Activated T-helper 17 cell treated with anti-CD3 and anti-CD28 coated beads, Interleukin-2, amount 50 U/mL, for 72 hours (primary cell): Measurements from ENCODE around the gene FKBP10. TPM values are rescaled to one million over a fixed set of nuclear protein-coding genes. Genes with fewer than 3 reads are reported as not detected.
"Not testable (repeated sequence)": the region's sequence is repeated elsewhere in the genome, so short reads cannot be mapped to it uniquely, and the experiment has no call there.

Source experiments
- ATAC-seq: fragments of 150-1000 bp; cut with Tn5 transposase; replicated peaks from 2 replicates; pipeline ENCODE4 v1.10.0; 2021; ENCODE audit warnings: mild to moderate bottlenecking, moderate library complexity
- H3K27ac Mint-ChIP-seq: one replicate; pipeline ENCODE4 v1.8.0; 2022; ENCODE audit warnings: mixed read lengths
- H3K27me3 Mint-ChIP-seq: one replicate; pipeline ENCODE4 v1.8.0; 2022; ENCODE audit warnings: mixed read lengths
- H3K36me3 Mint-ChIP-seq: one replicate; pipeline ENCODE4 v1.8.0; 2022; ENCODE audit warnings: low read depth, mild to moderate bottlenecking, mixed read lengths
- H3K4me1 Mint-ChIP-seq: one replicate; pipeline ENCODE4 v1.8.0; 2022; ENCODE audit warnings: mixed read lengths
- H3K4me3 Mint-ChIP-seq: one replicate; pipeline ENCODE4 v1.8.0; 2022; ENCODE audit warnings: mild to moderate bottlenecking, mixed read lengths
- H3K9me3 Mint-ChIP-seq: one replicate; pipeline ENCODE4 v1.8.0; 2022; ENCODE audit warnings: mixed read lengths
- total RNA-seq, 2 donors: library from RNA; stranded (reverse); gene quantifications; one replicate each; pipeline ENCODE4 v1.2.3, GENCODE V29; 2022

Gene FKBP10
- total RNA-seq, 2 donors from 2014 or later, result 0.09 to 0.37 TPM

DNA sequence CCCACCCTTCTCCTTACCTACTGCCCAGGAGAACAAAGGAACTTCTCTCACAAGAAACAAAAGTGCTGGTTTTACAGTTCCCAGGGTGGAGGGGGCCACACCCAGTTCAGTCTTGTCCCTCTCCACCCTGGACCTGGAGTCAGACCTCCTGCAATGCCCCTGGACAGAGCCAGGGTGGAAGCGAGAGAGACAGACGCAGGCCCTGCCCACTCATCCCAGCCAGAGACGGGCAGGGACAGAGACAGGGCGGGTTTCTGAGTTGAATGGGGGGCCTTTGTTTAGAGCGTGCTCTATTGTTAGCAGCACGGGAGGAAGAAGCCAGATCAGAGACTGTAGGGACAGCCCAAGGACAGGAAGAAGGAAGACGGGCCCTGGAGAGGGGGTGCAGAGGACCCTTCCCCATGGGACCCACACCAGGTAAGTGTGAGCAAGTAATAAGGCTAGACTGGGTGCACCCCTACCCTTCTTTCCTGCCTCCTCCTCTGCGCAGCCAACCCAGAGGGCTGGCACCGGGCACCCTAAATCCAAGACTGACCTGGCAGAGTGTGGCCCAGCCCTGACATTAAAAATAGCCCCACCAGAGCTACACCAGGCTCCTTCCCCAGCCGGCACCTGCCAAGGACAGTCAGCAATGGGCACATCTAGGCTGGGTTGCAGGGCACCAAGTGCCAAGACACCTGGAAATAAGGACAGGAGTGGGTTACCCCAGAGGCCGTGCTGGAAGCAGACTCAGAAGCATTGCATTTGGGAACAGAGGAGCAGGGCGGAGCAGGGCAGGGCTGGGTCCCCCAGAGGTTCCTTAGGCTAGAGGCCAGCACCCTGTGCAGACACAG, 37.2 kb upstream of the FKBP10 start:
- ATAC-seq, result no peak
- no peak overlapping the region for H3K4me3 Mint-ChIP-seq
- no peaks in the 10 kb centered on the region for H3K4me1 Mint-ChIP-seq
- H3K27ac Mint-ChIP-seq, result no peak overlapping the region
- H3K27me3 Mint-ChIP-seq, result peaks cover 5% of the 10 kb centered on the region
- no peaks in the 10 kb centered on the region for H3K9me3 Mint-ChIP-seq
- H3K36me3 Mint-ChIP-seq, result no peaks in the 10 kb centered on the region

DNA sequence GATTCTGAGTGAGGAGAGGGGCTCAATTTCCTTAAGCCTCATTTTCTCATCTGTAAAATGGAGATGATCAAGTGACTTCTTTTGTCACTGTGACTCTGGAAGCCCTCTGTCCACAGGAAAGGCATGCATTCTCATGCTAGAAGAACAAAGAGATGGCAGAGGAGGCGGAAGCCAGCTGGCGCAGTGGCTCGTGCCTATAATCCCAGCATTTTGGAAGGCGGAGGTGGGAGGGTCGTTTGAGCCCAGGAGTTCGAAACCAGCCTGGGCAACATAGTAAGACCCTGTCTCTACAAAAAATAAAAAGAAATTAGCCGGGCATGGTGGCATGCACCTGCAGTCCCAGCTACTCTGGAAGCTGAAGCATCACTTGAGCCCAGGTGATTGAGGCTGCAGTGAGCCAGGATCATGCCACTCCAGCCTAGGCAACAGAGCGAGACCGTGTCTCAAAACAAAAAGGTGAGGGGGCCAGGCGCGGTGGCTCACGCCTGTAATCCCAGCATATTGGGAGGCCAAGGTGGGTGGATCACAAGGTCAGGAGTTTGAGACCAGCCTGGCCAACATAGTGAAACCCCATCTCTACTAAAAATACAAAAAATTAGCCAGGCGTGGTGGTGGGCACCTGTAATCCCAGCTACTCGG, 36.4 kb upstream of the FKBP10 start:
- H3K9me3 Mint-ChIP-seq, result not testable (repeated sequence)

DNA sequence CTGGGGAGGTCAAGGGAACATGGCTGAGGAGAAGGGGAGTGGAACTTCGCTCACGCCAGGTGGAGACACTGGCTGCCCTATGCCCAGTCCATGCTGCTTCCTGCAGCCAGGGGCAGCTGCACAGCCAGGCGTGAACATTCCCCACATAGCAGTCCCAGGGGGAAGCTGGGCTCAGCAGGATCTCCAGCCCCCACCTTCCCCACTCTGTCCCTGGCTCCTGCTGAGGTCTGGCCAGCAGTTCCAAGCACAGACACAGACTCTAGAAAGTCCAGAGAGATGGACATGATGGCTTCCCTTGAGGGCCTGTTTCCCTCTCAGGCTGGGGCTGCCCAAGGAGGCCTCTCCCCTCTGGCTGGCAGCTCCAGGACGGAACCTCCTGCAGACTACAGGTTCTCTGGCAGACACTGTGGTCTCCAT, 35.6 kb upstream of the FKBP10 start:
- H3K27me3 Mint-ChIP-seq, result peaks cover 13% of the 10 kb centered on the region
- no peak overlapping the region for H3K4me3 Mint-ChIP-seq
- no peak for ATAC-seq
- no peaks in the 10 kb centered on the region for H3K9me3 Mint-ChIP-seq
- no peaks in the 10 kb centered on the region for H3K4me1 Mint-ChIP-seq
- H3K36me3 Mint-ChIP-seq, result no peaks in the 10 kb centered on the region
- no peak overlapping the region for H3K27ac Mint-ChIP-seq

More for the DNA sequence above, 36.4 kb upstream of the FKBP10 start:
- not testable (repeated sequence) for H3K4me3 Mint-ChIP-seq, ATAC-seq, H3K4me1 Mint-ChIP-seq, H3K36me3 Mint-ChIP-seq, H3K27me3 Mint-ChIP-seq, H3K27ac Mint-ChIP-seq

DNA sequence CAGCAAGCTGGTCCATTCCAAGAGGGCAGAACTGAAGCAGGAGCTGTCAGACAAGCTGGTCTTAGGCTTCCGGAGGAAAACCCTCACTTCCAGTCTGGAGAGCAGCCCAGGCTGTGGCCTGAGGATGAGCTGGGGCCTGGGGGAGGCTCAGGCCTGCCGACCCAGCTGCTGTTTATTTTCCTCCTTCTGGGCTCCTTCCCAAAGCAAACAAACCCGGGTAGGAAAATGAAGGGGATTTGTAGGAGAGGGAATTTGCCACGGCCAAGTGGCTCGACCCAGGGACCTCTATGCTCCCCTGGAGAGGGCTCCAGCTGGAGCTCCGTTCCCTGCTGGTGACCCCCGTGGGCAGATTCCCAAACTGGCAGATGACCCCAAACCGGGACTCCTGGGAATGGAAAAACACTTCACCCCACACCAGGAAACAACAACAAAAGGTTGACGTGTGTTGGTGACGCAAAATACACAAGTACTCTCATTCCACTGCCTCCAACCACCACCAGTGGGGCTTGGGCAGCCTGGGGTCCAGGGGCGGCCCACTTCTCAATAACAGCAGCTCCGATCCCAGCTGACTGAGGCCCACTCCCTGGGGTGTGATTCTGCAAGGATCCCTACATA, 35.1 kb upstream of the FKBP10 start:
- no peak overlapping the region for H3K4me3 Mint-ChIP-seq

DNA sequence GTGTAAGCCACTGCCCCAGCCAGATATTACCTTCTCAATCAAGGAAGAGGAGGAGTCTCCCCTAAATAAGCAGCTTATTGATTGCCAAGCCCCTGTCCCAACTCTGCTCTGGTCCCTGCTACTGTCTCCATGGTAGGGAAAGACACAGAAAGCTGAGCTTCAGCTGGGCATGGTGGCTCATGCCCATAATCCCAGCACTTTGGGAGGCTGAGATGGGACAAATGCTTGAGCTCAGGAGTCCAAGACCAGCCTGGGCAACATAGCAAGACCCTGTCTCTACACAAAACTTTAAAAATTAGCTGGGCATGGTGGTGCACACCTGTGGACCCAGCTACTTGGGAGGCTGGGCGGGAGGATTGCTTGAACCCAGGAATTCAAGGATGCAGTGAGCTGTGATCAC, 32.9 kb upstream of the FKBP10 start:
- Mint-ChIP-seq H3K4me3 (no peak overlapping the region), H3K36me3 (no peaks in the 10 kb centered on the region), H3K27ac (no peak overlapping the region), H3K27me3 (peaks cover 25% of the 10 kb centered on the region), H3K4me1 (no peaks in the 10 kb centered on the region), H3K9me3 (no peaks in the 10 kb centered on the region)
- no peak for ATAC-seq

More for the DNA sequence above, 35.1 kb upstream of the FKBP10 start:
- Mint-ChIP-seq H3K36me3 (no peaks in the 10 kb centered on the region), H3K27me3 (peaks cover 17% of the 10 kb centered on the region), H3K27ac (no peak overlapping the region), H3K9me3 (no peaks in the 10 kb centered on the region), H3K4me1 (no peaks in the 10 kb centered on the region)
- no peak for ATAC-seq

DNA sequence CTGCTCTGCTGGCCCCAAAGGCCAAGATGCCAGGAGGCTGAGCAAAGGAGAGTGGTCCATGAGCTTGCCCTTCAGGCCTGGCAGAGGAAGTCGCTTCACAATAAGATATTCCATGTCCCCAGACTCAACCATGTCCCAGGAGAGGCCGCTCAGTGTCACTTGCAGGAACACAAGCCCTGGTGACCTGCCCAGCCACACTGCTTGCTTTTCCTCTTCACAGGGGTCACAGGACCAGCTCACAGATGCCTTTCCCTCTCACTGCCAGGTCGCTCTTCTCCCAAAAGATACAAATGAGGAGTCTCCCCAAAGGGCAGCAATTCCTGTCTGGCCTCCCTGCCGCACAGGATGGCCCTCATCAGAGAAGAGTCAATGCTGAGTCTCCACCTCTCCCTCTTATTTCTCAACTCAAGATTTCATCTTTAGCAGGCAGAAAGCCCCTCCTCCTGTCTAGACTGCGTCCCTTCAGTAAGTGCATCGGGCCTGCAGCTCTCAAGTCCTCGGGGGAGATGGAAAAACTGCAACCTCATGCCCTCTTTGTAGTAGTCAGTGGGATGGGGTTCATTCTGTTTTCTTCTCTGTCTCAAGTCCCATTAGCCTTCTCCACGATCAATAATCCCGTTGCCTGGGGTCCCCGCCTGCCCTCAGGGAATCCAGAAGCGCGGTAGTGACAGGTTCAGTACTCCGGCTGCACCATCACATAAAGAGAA, 31.2 kb upstream of the FKBP10 start:
- H3K36me3 Mint-ChIP-seq, result no peaks in the 10 kb centered on the region
- H3K27ac Mint-ChIP-seq, result no peak overlapping the region
- H3K4me1 Mint-ChIP-seq, result no peaks in the 10 kb centered on the region
- H3K4me3 Mint-ChIP-seq, result no peak overlapping the region
- no peak for ATAC-seq
- peaks cover 22% of the 10 kb centered on the region for H3K27me3 Mint-ChIP-seq
- no peaks in the 10 kb centered on the region for H3K9me3 Mint-ChIP-seq

DNA sequence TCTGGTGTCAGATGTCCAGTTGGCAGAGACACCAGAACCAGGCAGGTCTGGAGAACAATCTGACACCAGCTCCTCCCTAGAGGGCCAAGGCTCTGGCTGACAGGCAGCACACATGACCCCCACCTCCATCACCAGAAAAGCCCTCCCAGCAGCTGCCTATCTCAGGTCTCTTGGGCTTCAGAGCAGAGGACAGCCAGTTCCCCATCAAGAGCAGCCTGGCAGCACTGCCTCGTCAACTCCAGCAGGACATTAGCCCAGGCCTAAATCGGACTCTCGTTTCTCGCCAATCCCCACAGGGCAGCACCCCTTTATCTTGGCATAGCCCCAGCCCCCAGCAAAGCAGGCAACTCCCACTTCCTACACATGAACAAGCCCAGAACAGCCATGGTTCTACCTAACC, 30.7 kb upstream of the FKBP10 start:
- ATAC-seq, result no peak
- Mint-ChIP-seq H3K4me3 (no peak overlapping the region), H3K9me3 (no peaks in the 10 kb centered on the region), H3K27me3 (peaks cover 25% of the 10 kb centered on the region), H3K27ac (no peak overlapping the region), H3K4me1 (no peaks in the 10 kb centered on the region), H3K36me3 (no peaks in the 10 kb centered on the region)

DNA sequence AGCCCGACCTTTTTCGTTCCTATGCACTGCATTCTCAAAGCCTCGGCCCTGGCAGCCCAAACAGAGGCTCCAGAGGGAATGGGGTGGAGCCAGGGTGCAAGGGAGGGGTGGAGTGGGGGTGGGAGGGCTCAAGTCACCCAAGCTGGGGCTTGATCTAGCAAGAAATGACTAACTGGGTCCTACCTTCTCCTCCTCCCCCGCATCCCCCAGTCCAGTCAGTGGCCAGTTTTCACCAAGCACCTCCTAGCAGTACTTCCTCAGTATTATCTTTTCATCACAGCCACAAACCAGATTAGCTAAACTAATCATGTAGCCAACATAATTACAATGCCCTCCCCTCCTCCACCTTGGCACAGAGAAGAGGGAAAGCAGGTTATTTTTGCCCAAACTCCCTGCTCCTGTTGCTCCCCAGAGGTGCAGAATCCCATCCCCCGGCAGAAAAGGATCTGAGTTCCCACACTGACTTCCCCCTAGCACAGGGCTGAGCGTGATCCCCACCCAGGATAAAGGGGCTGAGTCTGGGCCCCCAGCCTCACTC, 28.5 kb upstream of the FKBP10 start:
- no peaks in the 10 kb centered on the region for H3K9me3 Mint-ChIP-seq
- H3K27ac Mint-ChIP-seq, result no peak overlapping the region
- no peaks in the 10 kb centered on the region for H3K4me1 Mint-ChIP-seq
- no peaks in the 10 kb centered on the region for H3K36me3 Mint-ChIP-seq
- H3K4me3 Mint-ChIP-seq, result no peak overlapping the region
- ATAC-seq, result no peak
- H3K27me3 Mint-ChIP-seq, result peaks cover 25% of the 10 kb centered on the region

DNA sequence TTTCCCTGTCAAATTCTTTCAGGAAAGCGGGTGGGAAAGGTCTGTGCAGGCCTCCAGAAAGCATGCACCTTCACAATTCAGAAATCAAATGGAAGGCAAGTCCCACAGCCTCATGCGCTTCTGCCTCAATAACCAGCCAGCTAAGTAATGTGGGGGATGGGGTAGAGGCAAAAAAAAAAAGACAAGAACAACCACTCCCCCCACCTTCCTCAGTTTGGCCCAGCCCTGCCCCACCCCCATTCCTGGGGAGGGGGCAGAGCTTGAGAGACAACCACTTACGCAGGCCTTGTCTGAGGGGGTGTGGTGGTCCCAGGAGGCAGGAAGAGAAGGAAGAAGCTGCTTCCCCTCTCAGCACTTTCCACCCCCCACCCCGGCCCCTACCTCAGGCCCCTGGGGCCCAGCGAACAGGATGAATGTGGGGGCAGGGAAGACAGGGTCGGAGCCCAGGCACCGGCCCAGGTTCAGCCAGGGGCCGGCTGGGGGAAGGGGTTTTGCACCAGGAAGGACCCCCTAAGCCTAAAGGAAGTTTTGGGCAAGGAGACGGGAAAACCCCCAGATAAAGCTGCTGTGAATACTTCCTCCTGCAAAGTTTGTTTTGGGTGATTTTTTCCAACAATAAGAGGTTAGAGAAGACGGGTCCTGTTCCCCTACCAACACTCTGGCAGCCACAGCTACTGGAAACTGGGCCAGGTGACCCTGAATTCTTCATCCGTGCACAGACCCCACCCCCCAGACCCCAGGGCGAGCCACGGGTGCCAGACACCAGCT, 27.5 kb upstream of the FKBP10 start:
- H3K27me3 Mint-ChIP-seq, result peaks cover 25% of the 10 kb centered on the region
- H3K9me3 Mint-ChIP-seq, result no peaks in the 10 kb centered on the region
- peak overlapping the region; percentile 32 for H3K4me3 Mint-ChIP-seq
- H3K4me1 Mint-ChIP-seq, result no peaks in the 10 kb centered on the region
- H3K36me3 Mint-ChIP-seq, result no peaks in the 10 kb centered on the region
- H3K27ac Mint-ChIP-seq, result no peak overlapping the region
- ATAC-seq, result no peak

DNA sequence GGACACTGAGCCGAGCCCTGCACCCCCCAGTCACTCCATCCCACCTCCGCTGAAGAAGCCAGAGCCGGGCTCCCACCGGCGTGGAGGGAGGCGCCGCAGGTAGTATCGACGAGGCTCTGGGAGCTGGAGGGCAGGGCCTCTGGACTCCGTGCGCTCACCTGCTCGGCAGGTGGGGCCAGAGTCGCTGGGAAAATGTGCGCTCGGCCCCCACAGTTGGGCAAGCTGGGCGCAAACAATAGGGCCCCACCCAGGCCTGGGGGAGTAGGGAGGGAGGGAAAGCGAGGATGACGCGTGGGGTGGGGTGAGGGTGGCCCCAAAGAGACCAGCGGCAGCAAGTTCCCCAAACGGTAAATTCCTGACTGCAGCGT, 27.0 kb upstream of the FKBP10 start:
- Mint-ChIP-seq H3K27me3 (peaks cover 25% of the 10 kb centered on the region), H3K4me3 (peak overlapping the region; percentile 32), H3K4me1 (no peaks in the 10 kb centered on the region), H3K27ac (no peak overlapping the region), H3K36me3 (no peaks in the 10 kb centered on the region), H3K9me3 (no peaks in the 10 kb centered on the region)
- no peak for ATAC-seq

DNA sequence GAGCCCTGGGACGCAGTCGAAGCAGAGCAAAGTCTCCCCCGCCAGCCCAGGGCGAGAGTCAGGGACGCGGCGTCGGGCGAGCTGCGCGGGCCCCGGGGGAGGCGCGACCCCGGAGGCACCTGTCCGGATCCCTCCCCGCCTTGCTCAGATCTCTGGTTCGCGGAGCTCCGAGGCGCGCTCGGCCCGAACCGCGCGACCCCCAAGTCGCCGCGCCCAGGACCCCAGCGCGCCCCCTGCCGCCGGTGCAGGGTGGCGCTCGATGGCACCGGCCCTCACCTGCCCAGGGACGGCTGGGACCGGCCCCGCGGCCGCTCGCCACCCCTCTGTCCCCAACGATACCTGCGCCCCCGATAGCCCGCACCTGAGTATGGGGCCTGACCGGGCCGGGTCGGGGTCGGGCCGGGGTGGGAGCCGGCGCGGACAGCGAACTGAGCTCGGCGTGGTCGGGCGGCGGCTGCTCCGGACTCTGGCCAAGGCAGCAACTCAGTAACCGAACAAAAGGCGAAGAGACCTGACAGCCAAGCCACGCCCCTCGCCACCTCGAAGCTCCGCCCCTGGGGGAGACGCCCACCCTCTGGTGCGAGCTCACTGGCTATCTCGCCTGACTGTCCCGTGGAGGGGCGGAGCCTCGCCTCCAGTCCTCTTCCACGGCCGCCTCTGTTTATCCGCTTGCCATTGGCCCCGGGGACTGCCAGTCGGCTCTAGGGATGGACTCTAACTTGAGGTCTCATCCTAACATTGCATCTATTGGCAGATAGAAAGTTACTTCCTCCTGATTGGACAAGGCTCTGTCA, 26.4 kb upstream of the FKBP10 start, which contains the start of gene JUP:
Gene JUP (minus strand): TSS at position 485 of the 794 bp plus-strand sequence. CDS start 14,857 bp downstream, outside the sequence.
- peaks cover 24% of the 10 kb centered on the region for H3K27me3 Mint-ChIP-seq
- ATAC-seq, result peak; percentile 98
- peak within 1 kb of the TSS; percentile 58 for H3K4me3 Mint-ChIP-seq
- no peaks in the 10 kb centered on the region for H3K9me3 Mint-ChIP-seq
- no peaks in the 10 kb centered on the region for H3K4me1 Mint-ChIP-seq
- H3K36me3 Mint-ChIP-seq, result no peaks in the 10 kb centered on the region
- no peak within 1 kb of the TSS for H3K27ac Mint-ChIP-seq

DNA sequence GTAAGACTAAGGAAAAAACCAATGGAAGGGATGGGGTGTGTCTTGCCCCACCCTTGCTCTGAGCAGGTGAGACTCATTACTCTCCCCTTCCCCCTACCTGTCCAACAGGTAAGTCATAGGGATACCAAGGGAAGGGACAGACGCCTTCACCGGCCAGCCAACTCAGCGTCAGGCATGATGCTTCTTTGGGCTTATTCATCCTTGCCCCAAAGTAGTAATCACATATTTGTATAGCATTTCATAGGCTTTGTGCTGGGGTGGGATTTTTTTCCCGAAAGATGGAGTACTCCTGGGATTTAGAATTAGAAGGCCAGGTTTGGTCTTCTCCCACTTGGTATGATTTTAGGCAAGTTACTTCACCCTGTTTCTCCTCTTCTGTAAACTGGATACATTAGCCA, 25.8 kb upstream of the FKBP10 start:
- Mint-ChIP-seq H3K9me3 (no peaks in the 10 kb centered on the region), H3K4me1 (no peaks in the 10 kb centered on the region), H3K4me3 (peak overlapping the region; percentile 58), H3K27me3 (peaks cover 18% of the 10 kb centered on the region), H3K27ac (no peak overlapping the region), H3K36me3 (no peaks in the 10 kb centered on the region)
- no peak for ATAC-seq
